ENCODE results near the gene FAM221B.

- TF ChIP-seq CTCF (IDR thresholded peaks at IDR 0.05) (no peak), EP300 (IDR thresholded peaks at IDR 0.05) (no peak)
These were observed 33.8 kb upstream of the FAM221B start for GRCh38 chr9:35862328-35862727.
